Effector CD4-positive, alpha-beta T cell (primary cell): Measurements from ENCODE around the gene LRP5.

Experiments used
- DNase-seq: peaks from one replicate; pipeline ENCODE4 v3.0.0-alpha.2; 2020

The LRP5 gene

GRCh38 chr11:68372114-68372513 lies 59.7 kb downstream of the LRP5 start:
- DNase-seq, result no peak

DNA sequence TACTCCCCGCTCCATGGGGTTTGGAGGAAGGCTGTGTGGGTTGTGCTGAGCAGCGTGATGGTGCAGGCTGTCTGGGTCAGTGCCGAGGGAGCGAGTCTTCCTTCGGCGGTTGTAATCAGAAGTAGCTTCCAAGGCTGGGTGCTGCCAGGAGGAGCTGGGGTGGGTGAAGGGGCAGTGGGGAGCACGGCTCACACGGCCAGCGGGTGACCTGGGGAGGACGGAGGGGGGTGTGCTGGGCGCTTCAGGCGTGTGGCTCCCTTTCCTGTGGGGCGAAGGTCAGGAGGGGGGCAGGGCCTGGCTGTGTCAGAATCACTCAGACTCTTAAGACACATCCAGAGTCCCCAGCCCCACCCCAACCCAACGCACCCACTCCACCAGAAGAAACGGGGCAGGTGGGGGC lies 60.2 kb downstream of the LRP5 start:
- DNase-seq, result no peak

- DNase-seq, result no peak
Measured at GRCh38 chr11:68373189-68373814, 60.9 kb downstream of the LRP5 start.

GRCh38 chr11:68373815-68374501 lies 61.6 kb downstream of the LRP5 start:
- no peak for DNase-seq

DNA sequence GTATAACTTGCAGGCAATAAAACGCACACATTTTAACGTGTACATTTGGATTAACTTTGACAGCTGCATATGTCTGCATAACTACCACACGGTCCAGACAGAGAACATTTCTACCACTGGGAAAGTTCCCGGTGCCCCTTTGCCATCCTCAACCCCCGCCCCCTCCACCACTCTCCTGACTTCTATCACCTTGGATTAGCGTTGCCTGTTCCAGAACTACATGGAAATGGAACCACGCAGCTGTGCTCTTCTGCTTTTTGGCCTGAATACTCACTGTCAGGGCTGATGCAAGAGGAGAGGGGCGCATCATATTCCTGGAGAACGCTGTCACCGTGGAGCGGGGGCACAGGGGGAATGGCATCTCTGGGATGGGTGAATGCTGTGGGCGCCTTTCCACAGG lies 62.1 kb downstream of the LRP5 start:
- no peak for DNase-seq

DNA sequence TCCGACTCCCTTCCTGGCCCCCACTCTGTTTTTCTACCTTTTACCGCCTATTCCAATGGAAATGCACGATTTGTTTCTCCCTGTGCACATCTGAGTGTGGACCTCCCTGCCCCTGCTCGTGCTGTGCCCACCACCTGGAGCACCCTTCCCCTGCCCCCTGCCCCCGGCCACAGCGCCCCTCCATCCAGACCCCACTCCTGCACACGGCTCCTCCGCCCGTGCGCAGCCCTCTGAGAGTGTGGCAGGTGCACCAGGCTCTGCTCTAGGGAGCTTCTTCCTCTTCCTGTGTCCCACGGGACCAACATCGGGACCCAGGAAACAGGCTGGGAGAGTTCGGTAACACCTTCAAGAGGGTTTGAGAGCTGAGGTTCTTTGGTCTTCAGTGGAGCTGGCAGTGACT lies 62.9 kb downstream of the LRP5 start:
- no peak for DNase-seq

DNA sequence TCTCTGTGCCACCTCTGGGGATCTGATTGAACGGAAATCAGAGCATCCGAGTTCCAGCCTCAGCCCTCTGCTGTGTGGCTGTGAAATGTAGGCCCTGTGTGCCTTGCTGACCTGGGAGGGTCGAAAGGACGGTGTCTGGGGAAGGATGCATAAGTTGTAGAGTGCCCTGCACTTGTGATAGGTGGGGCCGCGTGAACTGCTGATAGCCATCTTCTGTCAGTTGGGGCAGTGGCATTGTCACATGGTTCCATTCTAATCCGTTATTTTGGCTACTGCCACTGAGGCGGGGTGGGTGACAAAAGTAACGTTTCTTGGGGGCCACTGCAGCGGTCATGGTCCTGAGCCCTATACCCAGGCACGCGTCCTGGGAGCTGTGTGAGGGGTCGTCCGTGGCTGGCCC lies 63.4 kb downstream of the LRP5 start:
- DNase-seq, result no peak

DNA sequence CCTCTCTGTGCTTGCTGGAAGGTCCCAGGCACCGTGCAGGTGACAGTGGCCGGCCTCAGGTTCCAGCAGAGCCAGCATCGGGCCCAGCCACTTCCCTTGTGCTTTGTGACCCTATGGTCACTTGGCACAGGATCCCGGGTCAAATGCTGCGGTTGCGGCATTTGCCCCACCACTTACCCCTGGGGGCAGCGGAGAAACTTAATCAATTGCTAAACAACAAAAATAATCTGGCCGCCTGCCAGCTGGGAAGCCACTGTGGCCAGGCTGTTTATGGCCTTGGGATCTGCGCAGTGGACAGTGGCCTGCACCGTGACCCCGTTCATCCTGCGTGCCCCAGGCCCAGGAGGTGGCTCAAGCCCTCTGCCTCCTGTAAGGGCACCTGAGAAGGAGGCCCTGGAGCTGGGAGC lies 65.0 kb downstream of the LRP5 start:
- no peak for DNase-seq

- DNase-seq, result no peak
Measured at GRCh38 chr11:68379206-68379605, 66.8 kb downstream of the LRP5 start.

- DNase-seq, result no peak
Measured at GRCh38 chr11:68380786-68381622, 68.6 kb downstream of the LRP5 start.

- DNase-seq, result no peak
Measured at GRCh38 chr11:68381716-68382115, 69.3 kb downstream of the LRP5 start.

DNA sequence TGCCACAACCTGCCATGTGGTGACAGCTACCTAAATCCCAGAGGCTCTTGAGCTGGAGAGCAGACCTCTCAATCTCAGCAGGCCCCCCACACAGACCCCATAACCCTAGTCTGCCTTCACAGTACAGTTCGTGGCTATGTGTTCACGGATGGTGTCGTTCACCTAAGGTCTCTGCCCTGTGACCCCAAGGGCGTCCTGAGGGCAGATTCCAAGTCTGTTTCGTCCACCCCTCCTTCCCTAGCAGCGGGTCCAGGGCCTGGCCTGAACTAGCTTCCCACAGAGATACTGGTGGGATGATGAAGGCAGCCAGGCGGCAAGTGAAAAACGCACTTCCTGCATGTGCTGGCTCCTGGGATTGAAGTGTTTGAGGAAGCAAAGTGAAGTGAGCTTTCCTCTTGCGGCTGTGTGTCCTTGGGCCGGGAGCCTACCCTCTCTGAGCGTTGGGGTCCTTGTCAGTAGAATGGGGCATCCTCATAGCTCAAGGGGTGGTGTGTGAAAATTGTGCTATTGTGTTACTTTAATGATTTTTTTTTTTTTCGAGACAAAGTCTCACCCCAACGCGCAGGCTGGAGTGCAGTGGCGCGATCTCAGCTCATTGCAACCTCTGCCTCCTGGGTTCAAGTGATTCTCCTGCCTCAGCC lies 70.1 kb downstream of the LRP5 start:
- DNase-seq, result no peak

- DNase-seq, result peak; percentile 61
Measured at GRCh38 chr11:68383976-68384501, 71.6 kb downstream of the LRP5 start.

DNA sequence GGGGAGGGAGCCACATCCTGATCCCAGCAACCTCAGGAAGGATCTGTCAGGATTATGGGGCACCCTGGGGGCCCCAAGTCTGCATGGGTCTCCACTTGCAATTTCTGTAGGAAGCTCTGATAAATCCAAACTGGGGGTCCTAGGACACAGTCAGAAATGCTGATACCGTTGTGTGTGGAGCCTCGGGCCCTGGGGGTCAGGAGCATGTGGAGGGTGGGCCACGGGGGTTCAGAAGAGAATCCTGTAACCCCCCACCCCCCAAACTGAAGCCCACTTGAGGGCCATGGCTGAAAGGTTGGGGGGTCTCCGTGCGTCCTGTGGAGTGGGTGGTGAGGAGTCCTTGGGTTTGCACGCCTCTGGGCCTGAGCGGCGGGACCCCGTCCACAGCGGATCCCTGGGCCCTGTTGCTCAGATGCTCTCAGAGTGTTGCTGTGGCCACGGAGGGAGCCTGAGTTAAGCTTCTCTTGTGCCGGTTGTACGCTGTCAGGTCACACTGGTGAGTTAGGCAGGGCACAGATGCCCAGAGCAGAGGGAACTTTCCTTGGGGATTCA lies 72.2 kb downstream of the LRP5 start:
- no peak for DNase-seq

- DNase-seq, result no peak
Measured at GRCh38 chr11:68385128-68385527, 72.7 kb downstream of the LRP5 start.

DNA sequence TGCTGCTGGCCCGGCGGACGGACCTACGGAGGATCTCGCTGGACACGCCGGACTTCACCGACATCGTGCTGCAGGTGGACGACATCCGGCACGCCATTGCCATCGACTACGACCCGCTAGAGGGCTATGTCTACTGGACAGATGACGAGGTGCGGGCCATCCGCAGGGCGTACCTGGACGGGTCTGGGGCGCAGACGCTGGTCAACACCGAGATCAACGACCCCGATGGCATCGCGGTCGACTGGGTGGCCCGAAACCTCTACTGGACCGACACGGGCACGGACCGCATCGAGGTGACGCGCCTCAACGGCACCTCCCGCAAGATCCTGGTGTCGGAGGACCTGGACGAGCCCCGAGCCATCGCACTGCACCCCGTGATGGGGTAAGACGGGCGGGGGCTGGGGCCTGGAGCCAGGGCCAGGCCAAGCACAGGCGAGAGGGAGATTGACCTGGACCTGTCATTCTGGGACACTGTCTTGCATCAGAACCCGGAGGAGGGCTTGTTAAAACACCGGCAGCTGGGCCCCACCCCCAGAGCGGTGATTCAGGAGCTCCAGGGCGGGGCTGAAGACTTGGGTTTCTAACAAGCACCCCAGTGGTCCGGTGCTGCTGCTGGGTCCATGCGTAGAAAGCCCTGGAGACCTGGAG lies 74.1 kb downstream of the LRP5 start:
- no peak for DNase-seq

DNA sequence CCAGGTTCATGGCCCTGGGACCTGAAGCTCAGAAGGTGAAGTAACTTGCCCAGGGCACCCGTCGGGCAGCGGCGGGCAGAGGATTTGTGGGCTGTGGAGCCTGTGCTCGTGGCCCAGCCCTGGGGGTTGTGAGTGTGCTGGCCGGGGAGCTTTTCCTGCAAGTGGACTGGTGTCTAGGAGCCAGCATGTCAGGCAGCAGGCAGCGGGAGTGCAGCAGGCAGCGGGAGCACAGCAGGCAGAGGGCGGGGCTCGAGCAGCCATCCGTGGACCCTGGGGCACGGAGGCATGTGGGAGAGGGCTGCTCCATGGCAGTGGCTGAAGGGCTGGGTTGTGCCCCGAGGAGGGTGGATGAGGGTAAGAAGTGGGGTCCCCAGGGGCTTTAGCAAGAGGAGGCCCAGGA lies 75.4 kb downstream of the LRP5 start:
- no peak for DNase-seq

DNA sequence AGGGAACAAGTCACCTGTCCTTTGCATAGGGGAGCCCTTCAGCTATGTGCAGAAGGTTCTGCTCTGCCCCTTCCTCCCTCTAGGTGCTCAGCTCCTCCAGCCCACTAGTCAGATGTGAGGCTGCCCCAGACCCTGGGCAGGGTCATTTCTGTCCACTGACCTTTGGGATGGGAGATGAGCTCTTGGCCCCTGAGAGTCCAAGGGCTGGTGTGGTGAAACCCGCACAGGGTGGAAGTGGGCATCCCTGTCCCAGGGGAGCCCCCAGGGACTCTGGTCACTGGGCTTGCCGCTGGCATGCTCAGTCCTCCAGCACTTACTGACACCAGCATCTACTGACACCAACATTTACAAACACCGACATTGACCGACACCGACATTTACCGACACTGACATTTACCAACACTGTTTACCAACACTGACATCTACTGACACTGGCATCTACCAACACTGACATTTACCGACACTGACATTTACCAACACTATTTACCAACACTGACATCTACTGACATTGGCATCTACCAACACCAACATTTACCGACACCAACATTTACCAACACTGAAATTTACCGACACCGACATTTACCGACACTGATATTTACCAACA lies 76.3 kb downstream of the LRP5 start:
- DNase-seq, result no peak

- DNase-seq, result no peak
Measured at GRCh38 chr11:68390315-68390714, 77.9 kb downstream of the LRP5 start.

DNA sequence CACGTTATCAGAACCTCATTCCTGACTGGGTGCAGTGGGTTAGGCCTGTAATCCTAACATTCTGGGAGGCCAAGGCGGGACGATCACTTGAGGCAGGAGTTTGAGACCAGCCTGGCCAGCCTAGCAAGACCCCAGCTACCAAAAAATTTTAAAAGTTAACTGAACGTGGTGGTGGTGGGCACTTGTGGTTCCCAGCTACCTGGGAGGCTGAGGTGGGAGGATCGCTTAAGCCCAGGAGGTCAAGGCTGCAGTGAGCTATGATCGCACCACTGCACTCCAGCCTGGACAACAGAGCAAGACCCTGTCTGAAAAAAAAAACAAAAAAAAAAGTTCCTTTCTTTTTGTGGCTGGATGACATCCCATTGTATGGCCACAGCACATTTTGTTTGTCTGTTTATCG lies 80.4 kb downstream of the LRP5 start:
- no peak for DNase-seq

DNA sequence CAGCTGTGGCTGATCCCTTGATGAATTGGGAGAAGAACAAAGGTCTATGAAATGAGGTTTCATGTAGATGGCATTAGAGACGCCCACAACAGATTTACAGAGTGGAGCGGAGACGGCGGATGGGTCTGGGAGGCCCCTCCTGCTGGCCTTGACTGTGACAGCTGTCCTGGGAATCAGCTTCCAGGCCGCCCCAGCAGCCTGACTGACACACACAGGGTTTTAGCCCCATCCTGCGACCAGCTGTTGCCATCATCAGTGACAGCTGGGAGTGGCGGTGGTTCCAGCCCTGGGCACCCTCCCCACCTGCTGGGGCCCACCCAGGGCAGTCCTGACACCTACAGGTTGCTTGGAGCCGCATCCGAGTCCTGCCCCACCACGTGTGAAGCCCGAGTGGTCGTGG lies 84.1 kb downstream of the LRP5 start:
- DNase-seq, result no peak

- DNase-seq, result no peak
Measured at GRCh38 chr11:68397256-68397655, 84.9 kb downstream of the LRP5 start.
